Measurements from ENCODE around the gene PTPRN2. TPM values are rescaled to one million over a fixed set of nuclear protein-coding genes. Genes with fewer than 3 reads are reported as not detected.

The PTPRN2 gene
- total RNA-seq, 1 experiment from 2014 or later: 2.1 TPM

- Histone ChIP-seq H3K27ac (ENCODE audit: low read depth, low read length) (no peak overlapping the region), H2AFZ (ENCODE audit: low read depth, low read length, poor library complexity, severe bottlenecking) (no peak overlapping the region), H3K4me2 (ENCODE audit: low read length) (no peak overlapping the region), H3K9me3 (ENCODE audit: control insufficient read depth in 1 of 2, insufficient read depth in 1 of 2, low read depth in 1 of 2, low read length in 2 of 2) (no peaks in the 10 kb centered on the region), H3K4me1 (ENCODE audit: control insufficient read depth in 1 of 2, insufficient read depth in 2 of 2, low read length in 2 of 2) (no peaks in the 10 kb centered on the region), H4K20me1 (ENCODE audit: insufficient read depth) (no peaks in the 10 kb centered on the region), H3K4me3 (replicated peaks in 1 of 2; ENCODE audit: low read depth in 1 of 2, low read length in 2 of 2) (no peak overlapping the region), H3K79me2 (ENCODE audit: insufficient read depth, low read length) (no peaks in the 10 kb centered on the region), H3K9me2 (ENCODE audit: insufficient read depth) (no peaks in the 10 kb centered on the region), H3K27me3 (ENCODE audit: insufficient read depth, low read length) (no peaks in the 10 kb centered on the region), H3K9ac (ENCODE audit: low read length) (no peak overlapping the region), H3K36me3 (ENCODE audit: control insufficient read depth in 1 of 2, insufficient read depth in 2 of 2, low read length in 2 of 2) (no peaks in the 10 kb centered on the region)
- BruUV-seq (replicated peaks): no TSS peak
- CTCF ChIA-PET: no interaction called here
- intact Hi-C loops (cut with micrococcal nuclease): no loop called here
- POLR2A ChIA-PET: no interaction called here
- RAD21 ChIA-PET (ENCODE audit: low non-redundant PET in 1 of 2, low total read pairs in 2 of 2, uncharacterized antibody in 2 of 2, unreplicated experiment in 2 of 2): no interaction called here
- no peak for TF ChIP-seq SIN3A (IDR thresholded peaks at IDR 0.05; ENCODE audit: low read depth)
- no peak for DNase-seq (ENCODE audit: low read depth, low spot score)
- no peak for ATAC-seq
Measured at GRCh38 chr7:158364451-158364850, 223.2 kb downstream of the PTPRN2 start.

- Histone ChIP-seq H3K9me2 (ENCODE audit: insufficient read depth) (no peaks in the 10 kb centered on the region), H3K27ac (ENCODE audit: low read depth, low read length) (no peak overlapping the region)
Measured at GRCh38 chr7:158362912-158363905, 224.4 kb downstream of the PTPRN2 start.

More at GRCh38 chr7:158362912-158363905, 224.4 kb downstream of the PTPRN2 start:
- BruUV-seq (replicated peaks): no TSS peak
- Histone ChIP-seq H3K4me3 (replicated peaks in 1 of 2; ENCODE audit: low read depth in 1 of 2, low read length in 2 of 2) (no peak overlapping the region), H3K9ac (ENCODE audit: low read length) (no peak overlapping the region), H3K9me3 (ENCODE audit: control insufficient read depth in 1 of 2, insufficient read depth in 1 of 2, low read depth in 1 of 2, low read length in 2 of 2) (no peaks in the 10 kb centered on the region), H4K20me1 (ENCODE audit: insufficient read depth) (no peaks in the 10 kb centered on the region), H3K4me2 (ENCODE audit: low read length) (no peak overlapping the region), H3K27me3 (ENCODE audit: insufficient read depth, low read length) (no peaks in the 10 kb centered on the region), H3K4me1 (ENCODE audit: control insufficient read depth in 1 of 2, insufficient read depth in 2 of 2, low read length in 2 of 2) (no peaks in the 10 kb centered on the region), H3K36me3 (ENCODE audit: control insufficient read depth in 1 of 2, insufficient read depth in 2 of 2, low read length in 2 of 2) (no peaks in the 10 kb centered on the region), H2AFZ (ENCODE audit: low read depth, low read length, poor library complexity, severe bottlenecking) (no peak overlapping the region), H3K79me2 (ENCODE audit: insufficient read depth, low read length) (no peaks in the 10 kb centered on the region)
- no peak for TF ChIP-seq POLR2AphosphoS5 (IDR thresholded peaks at IDR 0.05; ENCODE audit: low read depth, low read length)
- TF ChIP-seq REST (IDR thresholded peaks at IDR 0.05; ENCODE audit: low read depth): peak; percentile 85
- no peak for TF ChIP-seq ZFX (IDR thresholded peaks at IDR 0.05)
- no peak for TF ChIP-seq CTCF (IDR thresholded peaks at IDR 0.05 in 2 of 3, conservative IDR thresholded peaks at IDR 0.05 in 1 of 3; ENCODE audit: borderline replicate concordance in 1 of 3, insufficient read depth in 1 of 3, low read depth in 2 of 3, low read length in 2 of 3)
- no peak for TF ChIP-seq EZH2 (IDR thresholded peaks at IDR 0.05)
- no peak for TF ChIP-seq ZBTB33 (IDR thresholded peaks at IDR 0.05; ENCODE audit: extremely low read depth, insufficient replicate concordance, low read length)
- no peak for ATAC-seq
- ChIA-PET POLR2A (no interaction called here), CTCF (no interaction called here), RAD21 (ENCODE audit: low non-redundant PET in 1 of 2, low total read pairs in 2 of 2, uncharacterized antibody in 2 of 2, unreplicated experiment in 2 of 2) (no interaction called here)
- intact Hi-C loops (cut with micrococcal nuclease): no loop called here
- no peak for DNase-seq (ENCODE audit: low read depth, low spot score)
